Measurements from ENCODE around the gene PPM1H. TPM values are rescaled to one million over a fixed set of nuclear protein-coding genes. Genes with fewer than 3 reads are reported as not detected.

The PPM1H gene
- total RNA-seq, 1 experiment from 2014 or later, result 37.1 TPM

DNA sequence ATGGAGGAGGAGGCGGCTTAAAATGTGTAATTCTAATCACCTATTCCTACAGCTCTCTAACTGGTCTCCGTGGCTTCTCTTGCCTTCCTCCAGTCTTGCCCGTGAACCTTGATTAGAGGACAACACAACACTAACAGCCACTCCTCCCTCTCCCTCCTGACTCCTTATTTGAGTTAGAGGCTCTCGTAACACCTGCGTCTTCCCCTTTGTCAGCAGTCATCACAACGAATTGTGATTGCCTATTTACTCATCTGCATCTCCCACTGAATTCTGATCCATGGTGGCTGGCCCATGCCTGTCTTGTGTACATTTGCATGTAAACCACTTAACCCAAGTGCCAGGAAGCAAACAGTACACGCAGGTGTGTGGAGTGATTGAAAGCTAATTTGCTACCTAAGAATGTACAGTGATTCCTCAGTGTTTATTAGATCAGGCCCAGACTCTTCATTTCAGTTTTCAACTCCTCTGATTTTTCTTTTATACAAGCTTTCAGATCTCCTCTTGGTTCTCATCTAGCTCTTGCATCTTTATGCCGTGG, 313.8 kb downstream of the PPM1H start:
- DNase-seq (ENCODE audit: low spot score) (no peak), ATAC-seq (no peak)
- peaks cover 30% of the 10 kb centered on the region for H3K4me1 Mint-ChIP-seq
- H3K36me3 Mint-ChIP-seq, result no peaks in the 10 kb centered on the region
- H3K27ac Mint-ChIP-seq, result no peak overlapping the region
- ChIA-PET CTCF (no interaction called here), POLR2A (no interaction called here)
- H3K4me3 Mint-ChIP-seq, result no peak overlapping the region
- no peaks in the 10 kb centered on the region for H3K9me3 Mint-ChIP-seq
- peaks cover 3% of the 10 kb centered on the region for H3K27me3 Mint-ChIP-seq (ENCODE audit: low read depth)
- TF ChIP-seq SMAD3 (CRISPR knock-in tag; IDR thresholded peaks at IDR 0.05; ENCODE audit: borderline replicate concordance) (no peak), STAT6 (CRISPR knock-in tag; conservative IDR thresholded peaks at IDR 0.05; ENCODE audit: low read depth) (no peak), AR (CRISPR knock-in tag; IDR thresholded peaks at IDR 0.05) (no peak), JUN (CRISPR knock-in tag; IDR thresholded peaks at IDR 0.05) (no peak), ZNF317 (CRISPR knock-in tag; IDR thresholded peaks at IDR 0.05; ENCODE audit: borderline replicate concordance, low read depth) (no peak), MXD4 (CRISPR knock-in tag; IDR thresholded peaks at IDR 0.05; ENCODE audit: borderline replicate concordance) (no peak), SMAD4 (CRISPR knock-in tag; IDR thresholded peaks at IDR 0.05) (no peak), ZNF532 (CRISPR knock-in tag; IDR thresholded peaks at IDR 0.05; ENCODE audit: borderline replicate concordance) (no peak), ZBTB21 (CRISPR knock-in tag; IDR thresholded peaks at IDR 0.05; ENCODE audit: borderline replicate concordance) (no peak), IRF2 (CRISPR knock-in tag; IDR thresholded peaks at IDR 0.05; ENCODE audit: borderline replicate concordance, low read depth) (no peak), E2F1 (CRISPR knock-in tag; IDR thresholded peaks at IDR 0.05) (no peak), HMGXB4 (CRISPR knock-in tag; IDR thresholded peaks at IDR 0.05) (no peak)
- TF ChIP-seq, protein P1, sequence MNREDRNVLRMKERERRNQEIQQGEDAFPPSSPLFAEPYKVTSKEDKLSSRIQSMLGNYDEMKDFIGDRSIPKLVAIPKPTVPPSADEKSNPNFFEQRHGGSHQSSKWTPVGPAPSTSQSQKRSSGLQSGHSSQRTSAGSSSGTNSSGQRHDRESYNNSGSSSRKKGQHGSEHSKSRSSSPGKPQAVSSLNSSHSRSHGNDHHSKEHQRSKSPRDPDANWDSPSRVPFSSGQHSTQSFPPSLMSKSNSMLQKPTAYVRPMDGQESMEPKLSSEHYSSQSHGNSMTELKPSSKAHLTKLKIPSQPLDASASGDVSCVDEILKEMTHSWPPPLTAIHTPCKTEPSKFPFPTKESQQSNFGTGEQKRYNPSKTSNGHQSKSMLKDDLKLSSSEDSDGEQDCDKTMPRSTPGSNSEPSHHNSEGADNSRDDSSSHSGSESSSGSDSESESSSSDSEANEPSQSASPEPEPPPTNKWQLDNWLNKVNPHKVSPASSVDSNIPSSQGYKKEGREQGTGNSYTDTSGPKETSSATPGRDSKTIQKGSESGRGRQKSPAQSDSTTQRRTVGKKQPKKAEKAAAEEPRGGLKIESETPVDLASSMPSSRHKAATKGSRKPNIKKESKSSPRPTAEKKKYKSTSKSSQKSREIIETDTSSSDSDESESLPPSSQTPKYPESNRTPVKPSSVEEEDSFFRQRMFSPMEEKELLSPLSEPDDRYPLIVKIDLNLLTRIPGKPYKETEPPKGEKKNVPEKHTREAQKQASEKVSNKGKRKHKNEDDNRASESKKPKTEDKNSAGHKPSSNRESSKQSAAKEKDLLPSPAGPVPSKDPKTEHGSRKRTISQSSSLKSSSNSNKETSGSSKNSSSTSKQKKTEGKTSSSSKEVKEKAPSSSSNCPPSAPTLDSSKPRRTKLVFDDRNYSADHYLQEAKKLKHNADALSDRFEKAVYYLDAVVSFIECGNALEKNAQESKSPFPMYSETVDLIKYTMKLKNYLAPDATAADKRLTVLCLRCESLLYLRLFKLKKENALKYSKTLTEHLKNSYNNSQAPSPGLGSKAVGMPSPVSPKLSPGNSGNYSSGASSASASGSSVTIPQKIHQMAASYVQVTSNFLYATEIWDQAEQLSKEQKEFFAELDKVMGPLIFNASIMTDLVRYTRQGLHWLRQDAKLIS (CRISPR knock-in tag; IDR thresholded peaks at IDR 0.05; ENCODE audit: borderline replicate concordance), result no peak
- TF ChIP-seq, protein P2, sequence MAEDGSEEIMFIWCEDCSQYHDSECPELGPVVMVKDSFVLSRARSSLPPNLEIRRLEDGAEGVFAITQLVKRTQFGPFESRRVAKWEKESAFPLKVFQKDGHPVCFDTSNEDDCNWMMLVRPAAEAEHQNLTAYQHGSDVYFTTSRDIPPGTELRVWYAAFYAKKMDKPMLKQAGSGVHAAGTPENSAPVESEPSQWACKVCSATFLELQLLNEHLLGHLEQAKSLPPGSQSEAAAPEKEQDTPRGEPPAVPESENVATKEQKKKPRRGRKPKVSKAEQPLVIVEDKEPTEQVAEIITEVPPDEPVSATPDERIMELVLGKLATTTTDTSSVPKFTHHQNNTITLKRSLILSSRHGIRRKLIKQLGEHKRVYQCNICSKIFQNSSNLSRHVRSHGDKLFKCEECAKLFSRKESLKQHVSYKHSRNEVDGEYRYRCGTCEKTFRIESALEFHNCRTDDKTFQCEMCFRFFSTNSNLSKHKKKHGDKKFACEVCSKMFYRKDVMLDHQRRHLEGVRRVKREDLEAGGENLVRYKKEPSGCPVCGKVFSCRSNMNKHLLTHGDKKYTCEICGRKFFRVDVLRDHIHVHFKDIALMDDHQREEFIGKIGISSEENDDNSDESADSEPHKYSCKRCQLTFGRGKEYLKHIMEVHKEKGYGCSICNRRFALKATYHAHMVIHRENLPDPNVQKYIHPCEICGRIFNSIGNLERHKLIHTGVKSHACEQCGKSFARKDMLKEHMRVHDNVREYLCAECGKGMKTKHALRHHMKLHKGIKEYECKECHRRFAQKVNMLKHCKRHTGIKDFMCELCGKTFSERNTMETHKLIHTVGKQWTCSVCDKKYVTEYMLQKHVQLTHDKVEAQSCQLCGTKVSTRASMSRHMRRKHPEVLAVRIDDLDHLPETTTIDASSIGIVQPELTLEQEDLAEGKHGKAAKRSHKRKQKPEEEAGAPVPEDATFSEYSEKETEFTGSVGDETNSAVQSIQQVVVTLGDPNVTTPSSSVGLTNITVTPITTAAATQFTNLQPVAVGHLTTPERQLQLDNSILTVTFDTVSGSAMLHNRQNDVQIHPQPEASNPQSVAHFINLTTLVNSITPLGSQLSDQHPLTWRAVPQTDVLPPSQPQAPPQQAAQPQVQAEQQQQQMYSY (CRISPR knock-in tag; IDR thresholded peaks at IDR 0.05), result no peak

Data from WTC11 (cell line).